ENCODE measurements around the gene ALG11.
"Not testable (repeated sequence)": the region's sequence is repeated elsewhere in the genome, so short reads cannot be mapped to it uniquely, and the experiment has no call there.

The ALG11 gene

DNA sequence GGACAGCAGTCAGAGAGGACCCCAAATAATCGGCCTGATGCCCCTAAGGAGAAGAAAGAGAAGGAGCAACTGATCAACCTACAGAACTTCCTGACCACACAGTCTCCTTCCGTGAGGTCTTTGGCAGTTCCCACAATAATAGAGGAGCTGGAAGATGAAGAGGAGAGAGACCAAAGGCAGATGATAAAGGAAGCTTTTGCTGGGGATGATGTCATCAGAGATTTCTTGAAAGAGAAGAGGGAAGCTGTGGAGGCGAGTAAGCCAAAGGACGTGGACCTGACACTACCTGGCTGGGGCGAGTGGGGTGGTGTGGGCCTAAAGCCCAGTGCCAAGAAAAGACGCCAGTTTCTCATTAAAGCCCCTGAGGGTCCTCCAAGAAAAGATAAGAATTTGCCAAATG, 18.2 kb downstream of the ALG11 start:
- not testable (repeated sequence) for DNase-seq

DNA sequence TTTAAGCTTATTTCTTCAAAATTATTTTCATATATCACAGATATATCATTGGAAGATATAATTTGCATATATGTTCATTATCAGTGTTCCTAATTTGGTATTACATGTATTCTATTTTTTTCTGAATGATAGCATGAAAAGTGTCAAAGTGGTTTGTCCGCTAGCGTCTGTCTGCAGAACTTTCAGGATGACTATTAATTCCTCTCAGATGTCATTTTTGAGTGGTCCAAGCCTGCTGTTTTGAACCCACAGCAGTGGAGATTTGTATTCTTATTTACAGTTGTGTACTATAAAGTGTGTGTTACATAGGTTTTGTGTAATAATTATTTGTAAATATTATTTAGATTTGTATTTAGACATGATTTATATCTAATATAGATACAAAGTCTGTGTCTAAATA, 20.8 kb downstream of the ALG11 start:
- DNase-seq: no peak

DNA sequence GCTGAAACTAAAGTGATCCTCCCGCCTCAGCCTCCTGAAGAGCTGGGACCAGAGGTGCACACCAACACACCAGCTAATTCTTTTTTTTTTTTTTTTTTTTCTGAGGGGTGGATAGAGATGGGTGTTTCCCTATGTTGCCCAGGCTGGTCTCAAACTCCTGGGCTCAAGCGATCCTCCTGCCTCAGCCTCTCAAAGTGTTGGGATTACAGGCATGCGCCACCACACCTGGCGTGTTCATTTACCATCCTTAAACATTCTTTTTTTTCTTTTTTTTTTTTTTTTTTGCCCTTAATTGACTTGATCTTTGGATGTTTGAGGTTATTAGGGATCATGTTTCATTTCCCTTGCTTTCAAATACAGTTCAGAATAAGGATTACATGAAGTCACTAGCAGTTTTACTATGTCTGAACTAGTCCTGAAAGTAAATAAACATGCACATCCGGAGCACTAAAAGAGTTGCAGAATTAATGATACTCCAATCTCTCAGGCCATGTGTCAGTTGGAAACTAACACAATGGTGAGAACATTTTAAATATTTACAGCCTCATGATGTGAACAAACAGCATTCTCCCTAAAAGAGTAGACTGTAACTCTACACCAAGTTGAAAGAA, 22.5 kb downstream of the ALG11 start:
- no peak for DNase-seq

DNA sequence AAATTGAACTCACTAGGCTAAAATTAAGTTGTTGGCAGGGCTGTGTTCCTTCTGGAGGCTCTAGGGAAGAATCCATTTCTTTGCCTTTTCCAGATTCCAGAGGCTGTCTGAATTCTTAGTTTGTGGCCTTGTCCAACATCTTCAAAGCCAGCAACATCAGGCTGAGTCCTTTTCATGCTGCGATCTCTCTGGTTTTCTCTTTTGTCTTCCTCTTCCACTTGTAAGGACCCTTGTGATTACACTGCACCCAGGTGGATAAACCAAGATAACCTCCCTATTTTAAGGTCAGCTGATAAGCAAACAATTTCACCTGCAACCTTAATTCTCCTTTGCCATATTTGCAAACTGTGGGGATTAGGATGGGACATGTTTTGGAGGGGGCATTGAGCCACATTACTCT, 23.8 kb downstream of the ALG11 start:
- DNase-seq: no peak

DNA sequence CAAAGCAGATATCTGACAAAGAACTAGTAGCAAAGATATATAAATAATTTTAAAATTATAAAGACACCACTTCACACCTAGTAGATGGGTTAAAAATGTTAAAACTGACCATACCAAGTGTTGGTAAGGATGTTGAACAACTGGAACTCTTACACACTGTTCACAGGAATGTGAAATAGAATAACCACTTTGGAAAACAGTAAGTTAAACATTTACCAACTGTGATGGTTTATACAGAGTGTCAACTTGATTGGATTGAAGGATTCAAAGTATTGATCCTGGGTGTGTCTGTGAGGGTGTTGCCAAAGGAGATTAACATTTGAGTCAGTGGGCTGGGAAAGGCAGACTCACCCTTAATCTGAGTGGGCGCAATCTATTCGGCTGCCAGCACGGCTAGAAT, 31.5 kb downstream of the ALG11 start:
- DNase-seq: no peak

DNA sequence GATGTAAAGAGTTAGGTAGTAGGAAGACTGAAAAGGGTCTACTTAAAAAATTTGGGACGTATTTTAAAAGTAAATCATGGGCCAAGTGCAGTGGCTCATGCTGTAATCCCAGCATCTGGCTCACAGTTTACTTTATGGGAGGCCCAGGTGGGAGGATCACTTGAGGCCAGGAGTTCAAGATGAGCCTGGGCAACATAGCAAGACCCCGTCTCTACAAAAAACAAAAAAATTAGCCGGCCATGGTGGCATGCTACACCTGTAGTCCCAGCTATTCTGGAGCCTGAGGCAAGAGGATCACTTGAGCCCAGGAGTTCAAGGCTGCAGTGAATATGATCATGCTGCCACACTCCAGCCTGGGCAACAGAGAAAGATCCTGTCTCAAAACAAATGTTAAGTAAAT, 35.3 kb downstream of the ALG11 start:
- DNase-seq: no peak

DNA sequence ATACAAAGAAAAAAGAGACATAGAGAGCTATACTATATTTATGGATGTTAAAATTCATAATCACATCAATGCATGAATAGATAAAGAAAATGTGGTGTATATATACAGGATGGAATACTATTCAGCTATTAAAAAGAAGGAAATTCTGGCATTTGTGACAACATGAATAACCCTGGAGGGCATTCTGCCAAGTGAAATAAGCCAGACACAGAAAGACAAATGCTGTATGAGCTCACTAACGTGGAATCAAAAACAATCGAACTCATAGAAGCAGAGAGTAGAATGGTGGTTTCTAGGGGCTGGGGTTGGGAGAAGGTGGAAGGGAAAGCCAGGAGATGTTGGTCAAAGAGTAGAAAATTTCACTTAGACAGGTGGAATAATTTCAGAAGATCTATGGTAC, 36.3 kb downstream of the ALG11 start:
- no peak for DNase-seq

DNA sequence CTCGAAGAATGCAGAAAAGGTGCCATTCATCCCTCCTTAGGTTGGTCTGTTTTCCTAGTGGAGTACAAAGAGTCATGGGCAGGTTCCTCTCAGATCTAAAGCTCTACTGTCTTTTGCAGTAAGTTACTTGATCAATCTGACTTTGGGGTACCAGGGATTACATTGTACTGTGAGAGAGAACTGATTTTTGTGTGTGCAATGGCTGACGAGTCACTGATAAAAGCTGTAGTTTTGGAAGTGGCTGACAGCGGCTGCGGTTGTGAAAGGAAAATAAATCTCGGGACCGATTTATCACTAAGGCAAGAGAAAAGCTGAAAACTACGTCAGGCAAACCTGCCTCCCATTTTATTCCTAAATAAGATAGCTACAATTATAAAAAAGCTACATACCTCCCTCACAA, 39.2 kb downstream of the ALG11 start:
- DNase-seq: no peak

DNA sequence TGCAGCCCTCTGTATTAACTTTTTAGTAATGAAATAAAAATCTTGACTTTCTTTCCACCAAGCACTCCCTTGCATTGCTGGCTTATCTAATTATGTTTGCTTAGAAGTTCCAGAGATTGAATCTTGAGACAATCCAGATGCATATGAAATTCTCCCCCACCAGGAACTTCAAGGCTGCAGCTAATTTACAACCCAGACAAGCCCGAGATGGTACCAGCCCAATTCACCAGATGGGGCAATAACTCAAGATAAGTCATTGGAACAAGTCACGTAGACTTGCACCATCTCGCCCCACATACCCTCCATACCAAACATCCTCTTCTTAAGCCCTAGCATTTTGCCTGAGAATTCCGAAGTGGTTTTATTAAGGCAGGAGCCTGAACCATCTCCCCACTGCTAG, 41.3 kb downstream of the ALG11 start:
- DNase-seq: no peak

DNA sequence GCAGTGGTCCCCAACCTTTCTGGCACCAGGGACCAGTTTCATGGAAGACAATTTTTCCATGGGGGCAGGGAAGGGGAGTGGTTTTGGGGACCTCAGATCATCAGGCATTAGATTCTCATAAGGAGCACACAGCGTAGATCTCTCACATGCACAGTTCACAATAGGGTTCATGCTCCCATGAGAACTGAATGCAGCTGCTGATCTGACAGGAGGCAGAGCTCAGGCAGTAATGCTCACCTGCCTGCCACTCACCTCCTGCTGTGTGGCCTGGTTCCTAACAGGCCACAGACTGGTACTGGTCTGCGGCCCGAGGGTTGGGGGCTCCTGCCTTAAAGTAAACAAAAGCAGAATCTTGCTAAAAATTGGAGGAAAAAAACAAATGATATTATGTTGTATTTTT, 48.9 kb downstream of the ALG11 start:
- not testable (repeated sequence) for DNase-seq

DNA sequence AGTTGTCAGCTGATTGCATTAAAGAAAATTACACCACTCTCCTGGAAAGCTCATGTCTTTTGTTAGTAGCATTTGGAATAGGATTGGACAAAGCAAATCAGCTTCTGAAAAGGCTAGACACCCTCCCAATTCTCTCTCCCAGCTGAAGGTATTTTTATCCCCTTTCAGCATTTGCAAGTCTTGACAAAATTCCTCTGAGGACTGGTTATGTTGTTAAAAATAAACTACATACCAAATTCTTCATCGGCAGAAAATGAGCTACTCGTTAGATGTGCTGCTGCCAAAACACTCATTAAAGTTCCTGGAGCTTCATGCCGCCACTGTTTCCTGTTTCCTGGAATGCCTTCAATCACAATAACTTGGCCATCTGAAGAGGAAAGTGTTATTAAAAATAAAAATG, 49.4 kb downstream of the ALG11 start:
- no peak for DNase-seq

DNA sequence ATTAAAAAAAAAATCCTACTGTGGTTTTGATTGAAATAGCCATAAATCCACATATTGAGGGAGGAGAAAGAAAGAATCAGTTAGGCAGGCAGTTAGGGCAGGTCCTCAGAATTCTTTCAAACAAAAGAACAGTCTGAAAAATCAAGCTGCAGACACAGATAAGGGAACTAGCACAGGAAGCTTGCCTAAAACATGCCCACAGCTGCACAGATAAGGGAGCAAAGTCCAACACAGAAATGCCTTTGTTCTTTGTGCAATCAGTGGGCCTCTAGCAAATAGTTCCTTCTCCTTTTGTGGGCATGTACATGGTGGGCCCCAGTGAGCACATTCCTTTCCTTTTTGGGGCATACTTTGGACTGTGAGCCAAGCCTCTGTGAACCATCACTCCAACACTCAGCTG, 55.0 kb downstream of the ALG11 start:
- DNase-seq: no peak

DNA sequence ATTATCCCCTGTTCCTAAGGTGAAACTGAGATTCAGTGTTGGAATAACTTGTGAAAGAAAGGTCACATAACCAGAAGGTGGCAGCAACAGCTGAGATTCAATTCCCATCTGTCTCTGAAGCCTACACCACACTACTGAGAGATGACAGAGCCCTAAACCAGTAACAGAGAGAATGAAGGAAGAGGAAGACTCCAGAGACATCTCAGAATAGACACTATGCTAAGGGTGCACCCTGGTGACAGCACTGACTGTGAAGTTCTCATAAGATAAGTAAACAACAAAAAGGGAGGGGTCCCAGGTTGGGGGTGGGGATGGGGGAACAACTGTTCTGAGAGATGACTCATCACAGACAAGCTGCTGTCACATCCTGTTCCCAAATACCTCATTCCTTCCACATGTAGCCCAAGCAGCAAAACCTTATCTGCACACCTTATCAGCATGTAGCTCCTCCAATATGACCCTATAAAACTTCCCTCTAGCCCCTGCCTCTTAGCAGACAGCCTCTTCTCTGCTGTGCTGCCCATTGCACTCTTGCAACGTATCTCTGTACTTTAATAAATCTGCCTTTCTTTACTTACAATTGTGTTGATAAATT, 58.8 kb downstream of the ALG11 start:
- DNase-seq: no peak

Measured in activated CD4-positive, CD25-positive, alpha-beta regulatory T cell (primary cell).